RWPE2 (cell line): ENCODE data around the gene FGFR2.

ENCODE experiments used
- ATAC-seq: fragments of 200-7000 bp; cut with Tn5 transposase; 3 replicates; pipeline ENCODE4 v1.9.1; 2021; ENCODE audit warnings: low read depth
- DNase-seq: peaks from one replicate; pipeline ENCODE4 v3.0.0-alpha.2; 2020; ENCODE audit warnings: low spot score
- H3K27ac ChIP-seq: fragments of 450-650 bp; 2 replicates; pipeline ENCODE4 v1.5.1; 2017; ENCODE audit warnings: mild to moderate bottlenecking; ENCODE audit not compliant: poor library complexity, severe bottlenecking
- H3K27me3 ChIP-seq: fragments of 250-450 bp; sonication (Bioruptor Pico); 2 replicates; pipeline ENCODE4 v1.5.1; 2021; ENCODE audit warnings: mild to moderate bottlenecking, moderate library complexity; ENCODE audit not compliant: insufficient read depth, poor library complexity, severe bottlenecking
- H3K36me3 ChIP-seq: fragments of 250-450 bp; sonication (Bioruptor Pico); 2 replicates; pipeline ENCODE4 v1.5.1; 2020; ENCODE audit warnings: low read depth, mild to moderate bottlenecking, moderate library complexity
- H3K4me1 ChIP-seq: fragments of 250-450 bp; sonication (Bioruptor Pico); 2 replicates; pipeline ENCODE4 v1.5.1; 2021; ENCODE audit warnings: mild to moderate bottlenecking, moderate library complexity; ENCODE audit not compliant: insufficient read depth, poor library complexity, severe bottlenecking
- H3K4me3 ChIP-seq: fragments of 250-450 bp; sonication (Bioruptor Pico); 2 replicates; pipeline ENCODE4 v1.5.1; 2021; ENCODE audit warnings: mild to moderate bottlenecking, moderate library complexity; ENCODE audit not compliant: severe bottlenecking
- H3K9me3 ChIP-seq: fragments of 250-450 bp; sonication (Bioruptor Pico); 2 replicates; pipeline ENCODE4 v1.5.1; 2021; ENCODE audit warnings: mild to moderate bottlenecking, moderate library complexity; ENCODE audit not compliant: severe bottlenecking
- TF ChIP-seq, protein P1 (sequence below): fragments of 450-650 bp; IDR thresholded peaks from one replicate; pipeline ENCODE4 v1.5.1; 2017; ENCODE audit warnings: mild to moderate bottlenecking, moderate library complexity; ENCODE audit not compliant: poor library complexity, severe bottlenecking

Gene FGFR2

DNA sequence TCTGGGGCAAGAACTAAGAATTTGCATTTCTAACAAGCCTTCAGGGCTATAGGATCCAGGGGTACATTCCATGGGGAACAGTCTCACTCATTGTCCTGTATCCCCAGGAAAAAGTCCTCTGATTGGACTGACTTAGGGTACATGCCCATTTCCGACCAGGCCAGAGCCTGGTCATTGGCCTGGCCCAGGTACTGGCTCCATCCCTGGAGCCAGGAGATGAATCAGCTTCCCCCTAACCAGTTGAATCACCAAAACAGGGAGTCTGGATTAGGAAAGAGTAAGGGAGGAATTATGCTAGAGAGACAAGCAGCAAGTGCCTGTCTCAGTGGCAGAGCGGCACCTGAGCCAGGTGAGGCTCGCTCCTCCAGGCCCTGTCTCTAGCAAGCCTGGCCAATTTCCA lies 137.5 kb downstream of the FGFR2 start:
- TF ChIP-seq, protein P1, sequence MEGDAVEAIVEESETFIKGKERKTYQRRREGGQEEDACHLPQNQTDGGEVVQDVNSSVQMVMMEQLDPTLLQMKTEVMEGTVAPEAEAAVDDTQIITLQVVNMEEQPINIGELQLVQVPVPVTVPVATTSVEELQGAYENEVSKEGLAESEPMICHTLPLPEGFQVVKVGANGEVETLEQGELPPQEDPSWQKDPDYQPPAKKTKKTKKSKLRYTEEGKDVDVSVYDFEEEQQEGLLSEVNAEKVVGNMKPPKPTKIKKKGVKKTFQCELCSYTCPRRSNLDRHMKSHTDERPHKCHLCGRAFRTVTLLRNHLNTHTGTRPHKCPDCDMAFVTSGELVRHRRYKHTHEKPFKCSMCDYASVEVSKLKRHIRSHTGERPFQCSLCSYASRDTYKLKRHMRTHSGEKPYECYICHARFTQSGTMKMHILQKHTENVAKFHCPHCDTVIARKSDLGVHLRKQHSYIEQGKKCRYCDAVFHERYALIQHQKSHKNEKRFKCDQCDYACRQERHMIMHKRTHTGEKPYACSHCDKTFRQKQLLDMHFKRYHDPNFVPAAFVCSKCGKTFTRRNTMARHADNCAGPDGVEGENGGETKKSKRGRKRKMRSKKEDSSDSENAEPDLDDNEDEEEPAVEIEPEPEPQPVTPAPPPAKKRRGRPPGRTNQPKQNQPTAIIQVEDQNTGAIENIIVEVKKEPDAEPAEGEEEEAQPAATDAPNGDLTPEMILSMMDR: no peak
- no peak overlapping the region for H3K4me3 ChIP-seq

DNA sequence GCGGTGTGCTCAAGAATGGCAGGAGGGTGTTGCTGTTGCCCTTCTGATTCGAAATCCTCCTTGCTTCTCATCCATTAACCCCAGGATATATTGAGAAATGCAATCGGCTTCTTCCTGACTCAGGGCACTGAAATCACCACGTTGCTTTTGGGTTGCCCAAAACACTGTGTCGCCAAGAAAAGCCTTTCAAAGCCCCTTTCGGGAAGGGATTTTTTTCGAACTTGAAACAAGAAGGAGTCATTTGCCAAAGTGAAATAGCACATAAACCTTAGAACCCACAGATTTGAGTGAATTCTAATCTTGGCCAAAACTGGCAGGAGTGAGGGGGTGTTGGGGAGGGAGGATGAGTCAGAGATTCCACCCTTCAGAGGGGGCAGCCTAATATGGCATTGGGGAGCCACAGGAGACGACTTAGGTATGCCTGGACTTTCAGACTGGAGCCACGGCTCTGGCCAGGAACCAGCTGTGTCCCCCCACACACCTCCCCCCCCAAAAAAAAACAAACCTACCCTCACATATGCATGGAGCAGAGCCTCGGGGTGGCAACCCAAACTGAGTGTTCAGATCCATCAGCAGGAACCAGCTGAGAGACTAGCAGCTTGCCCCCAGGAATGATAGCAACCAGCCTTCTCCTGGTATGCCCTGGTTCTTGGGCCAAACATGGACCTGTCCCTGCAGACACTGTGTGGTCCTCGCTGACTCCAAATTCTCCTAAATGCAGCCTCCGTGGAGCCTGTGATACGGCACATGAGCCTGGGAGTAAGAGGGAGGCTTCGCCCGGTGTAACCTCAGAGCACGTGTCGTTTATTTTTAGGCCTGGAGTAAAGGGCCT lies 138.4 kb downstream of the FGFR2 start:
- TF ChIP-seq, protein P1: no peak
- no peaks in the 10 kb centered on the region for H3K9me3 ChIP-seq
- ATAC-seq (peak; percentile 38), DNase-seq (no peak)
- H3K36me3 ChIP-seq: no peaks in the 10 kb centered on the region
- H3K27ac ChIP-seq: no peak overlapping the region
- no peaks in the 10 kb centered on the region for H3K4me1 ChIP-seq
- H3K27me3 ChIP-seq: no peaks in the 10 kb centered on the region
- no peak overlapping the region for H3K4me3 ChIP-seq

More for the DNA sequence above, 137.5 kb downstream of the FGFR2 start:
- Histone ChIP-seq H3K4me1 (no peaks in the 10 kb centered on the region), H3K9me3 (no peaks in the 10 kb centered on the region), H3K27ac (no peak overlapping the region), H3K36me3 (no peaks in the 10 kb centered on the region), H3K27me3 (no peaks in the 10 kb centered on the region)
- no peak for DNase-seq
- peak; percentile 71 for ATAC-seq

DNA sequence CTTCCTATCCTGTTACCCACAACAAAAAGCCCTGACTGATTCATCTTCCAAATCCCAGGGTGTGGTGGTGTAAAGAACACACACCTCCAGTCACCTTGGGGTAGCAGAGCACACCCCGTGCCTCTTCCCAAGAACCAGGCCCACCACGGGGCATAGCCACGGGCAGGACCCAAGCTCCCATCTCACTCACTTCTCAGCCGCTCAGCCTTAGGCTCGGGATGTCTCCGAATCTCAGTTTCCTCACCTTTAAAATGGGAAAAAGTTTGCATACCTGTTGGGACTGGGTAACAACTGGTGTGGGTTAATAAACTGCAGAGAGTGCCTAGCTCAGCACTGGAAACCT lies 139.0 kb downstream of the FGFR2 start:
- H3K36me3 ChIP-seq: no peaks in the 10 kb centered on the region
- TF ChIP-seq, protein P1: no peak
- no peaks in the 10 kb centered on the region for H3K27me3 ChIP-seq
- DNase-seq: no peak
- no peak for ATAC-seq
- no peak overlapping the region for H3K4me3 ChIP-seq
- H3K4me1 ChIP-seq: no peaks in the 10 kb centered on the region
- H3K27ac ChIP-seq: no peak overlapping the region
- no peaks in the 10 kb centered on the region for H3K9me3 ChIP-seq

DNA sequence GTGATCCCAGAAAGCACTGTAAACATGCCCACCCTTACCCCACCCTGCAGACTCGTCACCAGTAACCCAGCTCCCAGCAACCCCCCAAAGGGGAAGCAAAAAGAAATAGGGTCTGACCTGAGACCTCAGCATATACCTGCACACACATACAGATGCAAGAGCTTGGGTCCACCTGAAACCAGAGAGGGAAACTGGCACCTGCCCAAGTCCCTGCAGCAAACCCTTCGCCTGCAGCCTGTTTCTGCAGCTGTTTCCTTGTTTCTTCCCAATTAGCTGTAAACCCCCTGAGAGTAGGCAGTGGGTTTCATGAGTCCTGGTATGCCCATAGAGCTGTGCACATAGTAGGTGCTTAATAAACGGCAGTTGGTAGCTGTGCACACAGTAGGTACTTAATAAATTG lies 140.5 kb downstream of the FGFR2 start:
- H3K4me3 ChIP-seq: no peak overlapping the region
- DNase-seq (no peak), ATAC-seq (no peak)
- H3K27ac ChIP-seq: no peak overlapping the region
- H3K9me3 ChIP-seq: no peaks in the 10 kb centered on the region
- H3K27me3 ChIP-seq: no peaks in the 10 kb centered on the region
- TF ChIP-seq, protein P1: no peak
- H3K36me3 ChIP-seq: no peaks in the 10 kb centered on the region
- no peaks in the 10 kb centered on the region for H3K4me1 ChIP-seq

DNA sequence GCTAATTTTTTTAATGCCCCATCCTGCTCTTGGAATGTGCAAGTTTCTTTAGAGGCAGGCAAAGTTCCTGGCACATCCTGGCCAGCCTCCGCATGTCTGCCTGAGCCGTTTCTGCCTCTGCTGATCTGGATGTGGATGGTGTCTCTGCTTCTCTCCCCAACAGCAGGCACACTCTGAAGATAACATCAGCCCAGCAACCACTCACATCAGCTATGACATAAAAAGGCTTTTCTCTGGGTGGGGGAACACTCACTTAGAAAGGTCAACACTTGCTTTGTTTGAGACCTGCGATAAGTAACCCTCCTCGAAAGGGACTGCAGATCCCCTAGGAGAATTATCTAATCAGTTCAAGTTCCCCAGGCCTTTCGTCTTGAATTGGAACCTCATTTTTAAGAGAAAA lies 142.9 kb downstream of the FGFR2 start:
- no peak for DNase-seq
- Histone ChIP-seq H3K4me1 (no peaks in the 10 kb centered on the region), H3K27ac (no peak overlapping the region), H3K36me3 (no peaks in the 10 kb centered on the region), H3K4me3 (no peak overlapping the region), H3K27me3 (no peaks in the 10 kb centered on the region), H3K9me3 (no peaks in the 10 kb centered on the region)
- no peak for ATAC-seq
- TF ChIP-seq, protein P1: no peak
